HUES64 (cell line): ENCODE measurements around the gene LILRB4.
"Not testable (repeated sequence)": the region's sequence is repeated elsewhere in the genome, so short reads cannot be mapped to it uniquely, and the experiment has no call there.

Experiments
- H3K27ac ChIP-seq: 2 replicates; pipeline ENCODE4 v1.7.0; 2013; ENCODE audit warnings: low read depth, low read length, inconsistent platforms
- H3K27me3 ChIP-seq: 2 replicates; pipeline ENCODE4 v1.6.1; 2013; ENCODE audit warnings: mild to moderate bottlenecking, low read length; ENCODE audit not compliant: insufficient read depth
- H3K36me3 ChIP-seq: 2 replicates; pipeline ENCODE4 v1.6.1; 2013; ENCODE audit warnings: mild to moderate bottlenecking, low read length; ENCODE audit not compliant: insufficient read depth
- H3K4me1 ChIP-seq: 2 replicates; pipeline ENCODE4 v1.6.1; 2013; ENCODE audit warnings: mild to moderate bottlenecking, low read length, moderate library complexity; ENCODE audit not compliant: insufficient read depth
- H3K4me3 ChIP-seq: 2 replicates; pipeline ENCODE4 v1.5.1; 2013; ENCODE audit warnings: mild to moderate bottlenecking, low read length, moderate library complexity
- H3K9ac ChIP-seq: 2 replicates; pipeline ENCODE4 v1.6.1; 2013; ENCODE audit warnings: mild to moderate bottlenecking, low read depth, low read length
- H3K9me3 ChIP-seq: 2 replicates; pipeline ENCODE4 v1.6.1; 2013; ENCODE audit warnings: low read depth, low read length; ENCODE audit not compliant: insufficient read depth
- WGBS: fragments of 150-250, 120-280 bp; methylation state at CpG from one replicate; pipeline ENCODE4 v1.1.7; 2013; ENCODE audit warnings: missing lambda C conversion rate; 5-methylcytosine and 5-hydroxymethylcytosine counted together

The LILRB4 gene

GRCh38 chr19:54630782-54631181 lies 32.0 kb upstream of the LILRB4 start:
- Histone ChIP-seq H3K27me3 (no peaks in the 10 kb centered on the region), H3K4me3 (no peak overlapping the region), H3K9ac (no peak overlapping the region), H3K9me3 (peaks cover 68% of the 10 kb centered on the region), H3K4me1 (no peaks in the 10 kb centered on the region), H3K27ac (no peak overlapping the region), H3K36me3 (no peaks in the 10 kb centered on the region)
- 67% methylated on average over 6 of the region's 6 CpGs for WGBS

- H3K27me3 ChIP-seq, H3K4me3 ChIP-seq, H3K9ac ChIP-seq, H3K27ac ChIP-seq, H3K4me1 ChIP-seq, H3K36me3 ChIP-seq: not testable (repeated sequence)
- peaks cover 61% of the 10 kb centered on the region for H3K9me3 ChIP-seq
- WGBS = 84% methylated on average over 23 of the region's 23 CpGs
Measured at GRCh38 chr19:54631489-54632337, 31.1 kb upstream of the LILRB4 start.

- not testable (repeated sequence) for H3K9ac ChIP-seq, H3K27ac ChIP-seq, H3K4me3 ChIP-seq, H3K27me3 ChIP-seq, H3K36me3 ChIP-seq, H3K4me1 ChIP-seq
- peaks cover 58% of the 10 kb centered on the region for H3K9me3 ChIP-seq
- WGBS = 81% methylated on average over 16 of the region's 16 CpGs
Measured at GRCh38 chr19:54632517-54632916, 30.3 kb upstream of the LILRB4 start.

- 78% methylated on average over 6 of the region's 7 CpGs for WGBS
- Histone ChIP-seq H3K27me3 (no peaks in the 10 kb centered on the region), H3K9ac (no peak overlapping the region), H3K4me3 (no peak overlapping the region), H3K9me3 (peaks cover 57% of the 10 kb centered on the region), H3K4me1 (no peaks in the 10 kb centered on the region), H3K27ac (no peak overlapping the region), H3K36me3 (no peaks in the 10 kb centered on the region)
Measured at GRCh38 chr19:54633401-54633800, 29.4 kb upstream of the LILRB4 start.

GRCh38 chr19:54636081-54636480 lies 26.7 kb upstream of the LILRB4 start:
- WGBS = 78% methylated on average over 12 of the region's 12 CpGs
- not testable (repeated sequence) for H3K27ac ChIP-seq, H3K36me3 ChIP-seq, H3K9ac ChIP-seq, H3K4me1 ChIP-seq, H3K4me3 ChIP-seq, H3K27me3 ChIP-seq
- H3K9me3 ChIP-seq = peaks cover 54% of the 10 kb centered on the region

GRCh38 chr19:54638683-54639082 lies 24.1 kb upstream of the LILRB4 start:
- H3K27me3 ChIP-seq = no peaks in the 10 kb centered on the region
- no peaks in the 10 kb centered on the region for H3K4me1 ChIP-seq
- no peak overlapping the region for H3K4me3 ChIP-seq
- no peak overlapping the region for H3K27ac ChIP-seq
- WGBS = 91% methylated on average over 18 of the region's 18 CpGs
- no peaks in the 10 kb centered on the region for H3K36me3 ChIP-seq
- peaks cover 54% of the 10 kb centered on the region for H3K9me3 ChIP-seq
- H3K9ac ChIP-seq = no peak overlapping the region

- not testable (repeated sequence) for H3K27ac ChIP-seq, H3K4me3 ChIP-seq, H3K9ac ChIP-seq, H3K4me1 ChIP-seq, H3K27me3 ChIP-seq, H3K36me3 ChIP-seq
- 79% methylated on average over 5 of the region's 5 CpGs for WGBS
- peaks cover 70% of the 10 kb centered on the region for H3K9me3 ChIP-seq
Measured at GRCh38 chr19:54642953-54643352, 19.8 kb upstream of the LILRB4 start.

GRCh38 chr19:54643583-54643982 lies 19.2 kb upstream of the LILRB4 start:
- peaks cover 70% of the 10 kb centered on the region for H3K9me3 ChIP-seq
- H3K36me3 ChIP-seq, H3K4me3 ChIP-seq, H3K9ac ChIP-seq, H3K27me3 ChIP-seq, H3K27ac ChIP-seq, H3K4me1 ChIP-seq: not testable (repeated sequence)
- WGBS = 72% methylated on average over 3 of the region's 6 CpGs

- Histone ChIP-seq H3K27ac (no peak overlapping the region), H3K9me3 (peaks cover 70% of the 10 kb centered on the region), H3K9ac (no peak overlapping the region), H3K4me1 (no peaks in the 10 kb centered on the region), H3K36me3 (no peaks in the 10 kb centered on the region), H3K4me3 (no peak overlapping the region), H3K27me3 (no peaks in the 10 kb centered on the region)
- 51% methylated on average over 5 of the region's 5 CpGs for WGBS
Measured at GRCh38 chr19:54644056-54644455, 18.7 kb upstream of the LILRB4 start.

- Histone ChIP-seq H3K9ac (no peak overlapping the region), H3K9me3 (peaks cover 72% of the 10 kb centered on the region), H3K27ac (no peak overlapping the region), H3K36me3 (no peaks in the 10 kb centered on the region), H3K4me1 (no peaks in the 10 kb centered on the region), H3K4me3 (no peak overlapping the region), H3K27me3 (no peaks in the 10 kb centered on the region)
- WGBS = 85% methylated on average over 19 of the region's 19 CpGs
Measured at GRCh38 chr19:54646331-54646841, 16.4 kb upstream of the LILRB4 start.

GRCh38 chr19:54648129-54648528 lies 14.7 kb upstream of the LILRB4 start:
- peaks cover 80% of the 10 kb centered on the region for H3K9me3 ChIP-seq
- 43% methylated on average over 3 of the region's 4 CpGs for WGBS

More at GRCh38 chr19:54648129-54648528, 14.7 kb upstream of the LILRB4 start:
- Histone ChIP-seq H3K27me3 (no peaks in the 10 kb centered on the region), H3K27ac (no peak overlapping the region), H3K4me3 (no peak overlapping the region), H3K4me1 (no peaks in the 10 kb centered on the region), H3K9ac (no peak overlapping the region), H3K36me3 (no peaks in the 10 kb centered on the region)
